ENCODE data around the gene SERP1.
"Not testable (repeated sequence)": the region's sequence is repeated elsewhere in the genome, so short reads cannot be mapped to it uniquely, and the experiment has no call there.

SERP1 gene

DNA sequence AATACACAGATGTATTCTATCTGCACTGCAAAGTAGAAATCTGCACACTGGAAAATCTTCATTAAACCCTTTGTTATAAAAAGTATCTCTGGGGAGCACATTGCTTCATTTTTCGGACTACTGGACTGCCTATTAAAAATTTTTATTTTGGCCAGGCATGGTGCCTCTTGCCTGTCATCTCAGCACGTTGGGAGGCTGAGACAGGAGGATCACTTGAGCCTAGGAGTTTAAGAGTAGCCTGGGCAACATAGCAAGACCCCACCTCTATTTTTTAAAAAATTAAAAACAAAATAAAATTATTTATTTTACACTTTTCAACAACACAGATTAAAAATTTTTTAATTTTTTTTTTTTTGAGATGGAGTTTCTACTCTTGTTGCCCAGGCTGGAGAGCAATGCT is 6.0 kb downstream of the SERP1 start:
- DNase-seq (ENCODE audit: low read depth in 2 of 3, low spot score in 1 of 3): no peak

DNA sequence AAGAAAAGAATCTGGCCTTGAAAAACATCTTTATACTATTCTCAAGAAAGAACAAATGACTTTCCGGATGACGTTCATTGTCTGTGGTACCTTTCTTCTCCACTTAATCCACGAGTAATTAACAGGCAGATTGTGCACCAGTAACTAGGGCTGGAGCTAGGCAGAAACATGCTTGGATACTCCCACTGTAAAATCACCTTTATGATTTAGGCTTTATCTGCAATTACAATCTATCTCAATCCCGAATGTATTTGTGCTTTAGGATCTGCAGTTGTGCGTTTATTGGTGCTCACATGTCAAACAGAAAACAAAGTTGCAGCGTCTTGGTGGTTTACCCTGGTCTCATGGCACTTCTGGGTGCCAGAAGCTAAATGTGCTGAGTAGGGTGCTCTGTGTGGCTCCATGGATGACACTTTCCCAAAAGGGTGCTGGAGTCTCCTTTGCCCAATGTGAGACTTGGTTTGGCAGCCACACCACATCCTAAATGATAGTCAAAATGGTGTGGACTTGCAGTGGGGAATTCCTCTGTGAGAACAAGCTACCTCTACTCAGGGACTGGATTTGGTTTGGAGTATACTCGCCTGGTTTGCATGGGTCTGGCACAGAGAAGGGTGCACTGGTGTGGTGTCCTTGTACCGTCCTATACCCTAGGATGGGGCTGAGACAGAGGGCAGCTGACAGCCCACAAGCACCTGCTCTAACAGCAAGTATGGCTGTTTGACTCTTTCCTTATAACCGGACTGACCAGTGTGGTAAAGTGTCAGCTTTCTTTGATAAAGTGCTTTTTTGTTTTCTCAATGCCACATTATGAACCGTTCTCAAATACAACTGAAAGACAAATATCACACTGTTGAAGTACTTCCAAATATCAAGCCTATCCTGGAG is 7.7 kb downstream of the SERP1 start:
- DNase-seq (ENCODE audit: low read depth in 2 of 3, low spot score in 1 of 3): no peak

DNA sequence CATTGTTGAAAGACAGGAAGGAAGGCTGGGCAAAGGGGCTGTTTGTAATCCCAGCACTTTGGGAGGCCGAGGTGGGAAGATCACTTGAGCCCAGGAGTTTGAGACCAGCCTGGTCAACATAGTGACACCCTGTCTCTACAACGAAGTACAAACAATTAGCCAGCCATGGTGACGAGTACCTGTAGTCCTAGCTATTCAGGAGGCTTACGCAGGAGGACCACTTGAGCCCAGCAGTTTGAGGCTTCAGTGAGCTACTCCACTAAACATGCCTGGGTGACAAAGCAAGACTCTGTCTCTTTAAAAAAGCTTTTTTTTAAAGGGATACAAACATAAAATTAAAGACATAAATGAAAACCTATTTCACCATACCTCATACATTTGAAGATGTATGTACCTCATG is 11.1 kb downstream of the SERP1 start:
- no peak for DNase-seq (ENCODE audit: low read depth in 2 of 3, low spot score in 1 of 3)

DNA sequence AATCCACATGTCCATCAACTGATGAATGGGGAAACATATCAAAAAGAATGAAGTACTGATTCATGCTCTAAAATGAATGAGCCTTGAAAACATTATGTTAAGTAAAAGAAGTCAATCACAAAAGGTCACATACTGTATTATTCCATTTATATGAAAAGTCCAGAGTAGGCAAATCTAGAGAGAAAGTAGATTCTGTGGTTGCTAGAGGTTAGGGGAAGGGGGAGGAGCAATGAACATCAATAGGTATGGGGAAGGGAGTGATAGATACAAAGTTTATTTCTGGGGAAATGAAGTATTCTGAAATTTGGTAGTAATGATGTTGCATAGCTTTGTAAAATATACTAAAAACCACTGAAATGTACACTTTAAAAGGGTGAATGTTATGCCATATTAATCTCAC is 14.5 kb downstream of the SERP1 start:
- no peak for DNase-seq (ENCODE audit: low read depth in 2 of 3, low spot score in 1 of 3)

DNA sequence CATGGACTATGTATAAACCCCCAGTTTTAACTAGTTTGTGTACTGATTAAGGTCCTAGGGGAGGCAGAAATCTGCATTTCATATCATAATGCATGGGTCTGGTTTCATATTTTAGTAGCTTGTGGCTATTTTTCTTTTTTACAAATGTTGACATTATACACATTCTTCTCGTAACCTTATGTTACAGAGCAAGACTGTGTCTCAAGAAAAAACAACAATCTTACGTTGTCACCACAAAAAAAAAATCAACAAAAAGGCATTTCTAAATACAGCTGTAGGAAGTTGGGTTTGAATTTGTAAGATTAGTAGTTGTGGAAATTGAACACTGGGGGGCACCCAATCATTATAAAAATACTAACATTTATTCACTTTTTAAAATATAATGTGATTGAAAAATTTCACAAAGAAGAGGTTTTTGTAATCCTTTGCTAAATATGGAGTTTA is 17.9 kb downstream of the SERP1 start:
- no peak for DNase-seq (ENCODE audit: low read depth in 2 of 3, low spot score in 1 of 3)

DNA sequence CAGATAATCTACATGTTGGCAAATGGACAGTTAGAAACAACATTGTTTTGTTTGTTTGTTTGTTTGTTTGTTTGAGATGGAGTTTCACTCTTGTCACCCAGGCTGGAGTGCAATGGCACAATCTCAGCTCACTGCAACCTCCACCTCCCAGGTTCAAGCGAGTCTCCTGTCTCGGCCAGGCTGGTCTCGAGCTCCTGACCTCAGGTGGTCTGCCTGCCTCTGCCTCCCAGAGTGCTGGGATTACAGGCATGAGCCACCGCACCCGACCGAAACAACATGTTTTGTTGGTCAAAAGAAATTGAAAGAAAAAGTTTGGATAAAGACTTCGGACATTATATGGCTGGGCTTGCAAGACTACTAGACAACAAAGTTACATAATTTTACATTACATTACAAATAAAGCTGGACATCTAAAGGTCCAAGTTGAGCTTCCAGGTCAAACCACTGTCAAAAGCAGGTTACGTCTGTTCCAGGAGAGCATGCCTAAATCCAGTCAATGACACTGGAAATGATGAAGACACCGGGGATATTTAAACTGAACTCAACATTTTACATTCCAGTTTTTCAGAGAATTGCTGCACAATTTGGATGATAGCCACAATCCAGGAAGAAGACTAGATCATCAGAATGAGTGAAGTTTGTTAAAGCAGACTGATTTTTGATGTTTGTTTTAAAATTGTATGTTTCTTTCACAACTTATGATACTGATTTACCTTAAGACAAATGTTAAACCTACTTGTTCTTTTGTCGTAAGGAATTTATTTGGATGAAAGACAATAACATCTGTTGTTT is 18.6 kb downstream of the SERP1 start:
- no peak for DNase-seq (ENCODE audit: low read depth in 2 of 3, low spot score in 1 of 3)

DNA sequence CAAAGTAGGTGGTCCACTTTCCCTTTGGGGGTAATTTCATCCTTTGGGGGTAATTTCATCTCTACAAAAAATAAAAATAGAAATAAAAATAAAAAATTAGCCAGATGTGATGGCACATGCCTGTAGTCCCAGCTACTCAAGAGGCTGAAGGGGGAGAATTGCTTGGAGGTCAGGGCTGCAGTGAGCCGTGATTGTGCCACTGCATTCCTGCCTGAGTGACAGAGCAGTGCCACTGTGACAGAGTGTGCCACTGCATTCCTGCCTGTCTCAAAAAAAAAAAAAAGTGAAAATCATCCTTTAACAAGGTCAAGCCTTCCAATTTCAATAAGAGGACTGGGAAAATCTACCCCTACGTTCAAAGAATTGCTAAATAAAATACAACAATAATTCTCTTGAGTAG is 22.8 kb downstream of the SERP1 start:
- DNase-seq (ENCODE audit: low read depth in 2 of 3, low spot score in 1 of 3): no peak

DNA sequence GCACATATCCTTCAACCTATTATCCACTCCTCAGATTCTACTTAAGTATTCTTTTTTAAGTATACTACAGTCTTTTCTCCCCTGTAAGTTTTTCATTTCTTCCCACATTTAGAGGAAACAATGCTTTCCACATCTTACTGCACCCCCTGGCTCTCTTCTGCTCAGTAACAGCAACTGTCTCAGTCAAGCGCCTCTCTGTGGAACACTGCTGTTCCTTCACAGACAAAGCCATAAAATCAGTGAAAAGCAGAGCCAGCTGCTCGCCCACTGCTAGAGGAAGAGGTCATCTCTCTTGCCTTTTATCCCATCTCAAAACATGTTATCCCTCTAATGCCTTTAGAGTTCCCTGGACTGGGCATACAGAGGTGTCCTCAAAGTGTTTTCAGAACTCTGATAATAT is 24.8 kb downstream of the SERP1 start:
- DNase-seq (ENCODE audit: low read depth in 2 of 3, low spot score in 1 of 3): no peak

DNA sequence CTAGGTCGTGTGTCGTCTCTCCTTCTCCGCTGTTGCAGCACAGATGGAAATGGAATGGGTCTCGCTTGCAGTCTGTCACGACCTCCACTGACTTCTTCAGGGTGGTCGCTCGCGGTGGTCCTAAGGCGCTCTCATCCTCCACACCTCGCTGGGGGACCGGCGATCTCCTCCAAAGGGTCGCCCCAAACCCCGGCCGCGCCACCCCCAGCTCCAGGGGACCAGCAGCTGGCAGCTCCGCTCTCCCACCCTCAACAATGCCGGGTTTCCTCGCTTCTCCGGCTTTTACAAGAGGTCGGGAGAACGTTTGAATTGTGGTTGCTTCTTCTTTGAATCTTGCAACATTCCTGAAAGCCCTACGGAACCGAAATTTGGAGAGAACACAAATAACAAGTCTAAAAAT is 25.9 kb downstream of the SERP1 start:
- DNase-seq (ENCODE audit: low read depth in 2 of 3, low spot score in 1 of 3): no peak

DNA sequence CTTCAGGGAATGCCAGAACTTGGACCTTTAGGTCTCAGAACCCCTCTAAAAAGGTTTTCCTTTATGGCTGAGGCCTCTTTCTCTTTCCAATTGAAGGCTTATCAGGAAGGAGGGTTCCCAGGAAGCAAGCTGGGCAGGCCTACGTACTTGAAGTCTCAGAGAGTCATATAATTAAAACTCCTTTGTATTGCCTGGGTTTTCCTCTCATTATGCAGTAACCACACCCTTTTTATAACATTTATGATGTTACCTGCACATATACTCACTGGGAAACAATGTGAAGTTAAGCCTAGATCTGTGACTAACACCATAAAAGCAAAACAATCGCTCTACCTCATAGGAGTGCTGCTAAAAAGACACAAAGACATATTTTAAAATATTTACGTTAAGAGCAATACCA is 27.3 kb downstream of the SERP1 start:
- no peak for DNase-seq (ENCODE audit: low read depth in 2 of 3, low spot score in 1 of 3)

DNA sequence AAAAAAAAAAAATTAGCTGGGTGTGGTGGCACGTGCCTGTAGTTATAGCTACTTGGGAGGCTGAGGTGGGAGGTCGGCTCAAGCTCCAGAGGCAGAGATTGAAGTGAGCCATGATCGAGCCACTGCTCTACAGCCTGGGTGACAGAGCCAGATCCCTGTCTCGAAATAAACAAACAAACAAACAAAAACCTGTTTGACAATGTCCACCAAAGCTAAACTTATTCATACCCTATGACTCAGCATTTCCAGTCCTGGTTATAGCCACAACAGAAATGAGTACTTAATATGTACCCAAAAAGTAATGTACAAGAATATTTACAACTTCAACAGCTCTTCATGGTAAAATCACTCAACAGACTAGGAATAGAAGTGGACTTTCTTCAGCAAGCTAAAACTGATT is 31.1 kb downstream of the SERP1 start:
- DNase-seq (ENCODE audit: low read depth in 2 of 3, low spot score in 1 of 3): no peak

DNA sequence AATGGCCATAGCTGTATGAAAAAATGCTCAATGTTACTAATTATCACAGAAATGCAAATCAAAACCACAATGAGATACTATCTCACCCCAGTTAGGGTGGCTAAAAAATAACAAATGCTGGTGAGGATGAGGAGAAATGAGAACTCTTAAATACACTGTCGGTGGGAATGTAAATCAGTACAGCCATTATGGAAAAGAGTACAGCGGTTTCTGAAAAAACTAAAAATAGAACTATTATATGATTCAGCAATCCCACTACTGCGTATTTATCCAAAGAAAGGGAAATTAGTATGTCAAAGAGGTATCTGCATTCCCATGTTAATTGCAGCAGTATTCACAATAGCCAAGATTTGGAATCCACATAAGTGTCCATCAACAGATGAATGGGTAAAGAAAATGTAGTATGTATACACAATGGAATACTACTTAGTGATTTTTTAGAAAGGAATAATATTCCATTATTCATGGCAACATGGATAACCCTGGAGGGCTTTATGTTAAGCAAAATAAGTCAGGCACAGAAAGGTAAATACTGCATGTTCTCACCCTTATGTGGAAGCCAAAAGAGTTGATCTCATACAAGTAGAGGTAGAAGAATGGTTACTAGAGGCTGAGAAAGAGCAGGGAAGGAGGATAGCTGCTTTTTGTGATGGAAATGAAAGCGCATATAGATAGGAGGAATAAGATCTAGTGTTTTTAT is 35.0 kb downstream of the SERP1 start:
- no peak for DNase-seq (ENCODE audit: low read depth in 2 of 3, low spot score in 1 of 3)

DNA sequence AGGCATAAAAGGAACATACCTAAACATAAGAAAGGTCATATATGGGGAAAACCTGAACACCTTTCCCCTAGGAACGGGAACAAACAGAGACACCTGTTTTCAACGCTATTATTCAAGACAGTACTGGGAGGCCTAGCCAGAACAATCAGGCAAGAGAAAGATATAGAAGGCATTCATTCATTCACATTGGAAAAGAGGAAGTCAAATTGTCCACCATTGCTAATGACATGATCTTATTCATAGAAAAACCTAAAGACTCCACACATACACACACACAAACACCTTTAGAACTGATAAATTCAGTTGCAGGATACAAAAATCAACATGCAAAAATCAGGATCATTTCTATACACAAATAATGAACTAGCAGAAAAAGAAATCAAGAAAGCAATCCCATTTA is 36.5 kb downstream of the SERP1 start:
- DNase-seq (ENCODE audit: low read depth in 2 of 3, low spot score in 1 of 3): no peak

DNA sequence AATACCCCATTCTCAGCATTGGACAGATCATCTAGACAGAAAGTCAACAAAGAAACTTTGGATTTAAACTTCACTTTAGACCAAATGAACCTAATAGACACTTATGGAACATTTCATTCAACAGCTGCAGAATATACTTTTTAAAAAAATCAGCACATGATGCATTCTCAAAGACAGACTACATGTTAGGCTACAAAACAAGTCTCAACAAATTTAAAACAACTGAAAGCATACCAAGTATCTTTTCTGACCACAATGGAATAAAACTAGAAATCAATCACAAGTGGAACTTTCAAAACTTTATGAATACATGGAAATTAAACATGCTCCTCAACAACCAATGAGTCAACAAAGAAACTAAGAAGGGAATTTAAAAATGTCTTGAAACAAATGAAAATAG is 37.9 kb downstream of the SERP1 start:
- DNase-seq (ENCODE audit: low read depth in 2 of 3, low spot score in 1 of 3): no peak

DNA sequence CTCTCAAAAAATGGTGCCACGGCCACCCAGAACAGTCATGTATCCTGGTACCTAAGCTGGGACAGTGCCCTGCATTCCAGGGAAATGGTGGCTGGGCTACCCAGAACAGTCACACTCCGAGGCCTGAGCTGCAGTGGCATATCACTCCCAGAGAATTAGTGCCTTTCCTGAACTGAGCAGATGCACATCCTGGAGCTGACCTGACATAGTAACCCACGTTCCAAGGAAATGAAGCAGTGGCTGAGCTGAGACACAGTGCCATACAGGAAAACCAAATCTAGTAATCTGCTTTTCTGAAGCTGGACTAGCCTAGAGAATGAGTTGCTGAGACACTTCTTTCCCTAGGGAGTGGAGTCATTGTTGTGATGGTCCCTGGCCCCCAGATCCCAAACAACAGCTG is 41.8 kb downstream of the SERP1 start:
- no peak for DNase-seq (ENCODE audit: low read depth in 2 of 3, low spot score in 1 of 3)

DNA sequence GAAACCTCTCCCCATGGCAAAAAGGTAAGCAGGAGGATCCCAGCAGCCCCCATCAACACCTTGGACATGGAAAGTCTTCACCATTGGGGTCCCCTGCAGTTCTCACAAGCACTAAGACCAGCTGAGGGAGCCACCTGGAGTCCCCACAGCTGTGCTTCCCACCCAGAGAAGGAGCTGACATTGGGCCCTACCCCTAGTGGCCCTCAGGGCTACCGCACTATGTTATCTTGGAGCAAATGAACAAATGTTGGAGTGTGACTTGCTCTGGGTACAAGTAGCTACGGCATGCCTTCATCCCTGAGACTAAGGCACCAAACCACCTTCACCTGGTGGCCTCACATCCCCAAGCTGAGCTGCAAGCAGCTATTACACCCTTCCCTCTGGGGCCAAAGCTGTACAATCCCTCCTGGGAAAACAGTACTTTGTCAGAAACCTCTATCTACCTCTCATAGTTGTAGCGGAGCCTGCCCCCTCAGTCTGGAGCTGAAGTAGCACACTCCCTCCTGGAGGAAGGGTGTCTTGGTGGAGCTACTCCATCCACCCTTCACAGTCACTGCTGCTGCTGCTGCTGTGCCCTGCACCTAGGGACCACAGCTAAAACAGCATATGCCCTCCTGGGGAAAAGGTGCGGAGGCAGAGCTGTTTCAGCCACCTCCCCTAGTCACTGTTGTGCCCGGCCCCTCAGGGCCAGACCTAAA is 42.7 kb downstream of the SERP1 start:
- DNase-seq (ENCODE audit: low read depth in 2 of 3, low spot score in 1 of 3): no peak

DNA sequence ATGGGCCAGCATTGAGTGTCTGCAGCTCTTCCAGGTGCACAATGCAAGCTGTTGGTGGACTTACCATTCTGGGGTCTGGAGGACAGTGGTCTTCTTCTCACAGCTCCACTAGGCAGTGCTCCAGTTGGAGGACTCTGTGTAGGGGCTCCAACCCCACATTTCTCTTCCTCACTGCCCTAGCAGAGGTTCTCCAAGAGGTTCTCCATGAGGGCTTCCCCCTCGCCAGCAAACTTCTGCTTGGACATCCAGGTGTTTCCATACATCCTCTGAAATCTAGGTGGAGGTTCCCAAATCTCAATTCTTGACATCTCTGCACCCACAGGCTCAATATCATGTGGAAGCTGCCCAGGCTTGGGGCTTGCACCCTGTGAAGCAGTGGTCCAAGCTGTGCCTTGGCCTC is 45.3 kb downstream of the SERP1 start:
- not testable (repeated sequence) for DNase-seq (ENCODE audit: low read depth in 2 of 3, low spot score in 1 of 3)

DNA sequence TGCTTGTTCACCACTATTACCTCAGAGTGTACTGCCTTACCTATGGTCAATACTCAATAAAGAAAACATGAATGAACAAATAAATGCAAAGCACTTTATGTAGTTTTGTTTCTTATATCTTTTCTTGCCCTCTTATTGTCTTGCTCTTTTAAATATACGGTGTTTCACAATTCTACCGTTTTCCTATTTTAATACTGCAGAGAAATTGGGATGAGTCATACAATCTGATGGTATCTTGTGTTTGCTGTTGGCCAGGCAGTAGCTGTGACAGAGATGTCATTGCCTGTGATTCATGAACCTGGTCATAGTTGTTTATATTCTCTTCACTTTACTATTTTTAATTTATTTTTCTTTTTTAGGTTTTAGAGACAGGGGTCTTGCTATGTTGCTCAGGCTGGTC is 48.3 kb downstream of the SERP1 start:
- no peak for DNase-seq (ENCODE audit: low read depth in 2 of 3, low spot score in 1 of 3)

DNA sequence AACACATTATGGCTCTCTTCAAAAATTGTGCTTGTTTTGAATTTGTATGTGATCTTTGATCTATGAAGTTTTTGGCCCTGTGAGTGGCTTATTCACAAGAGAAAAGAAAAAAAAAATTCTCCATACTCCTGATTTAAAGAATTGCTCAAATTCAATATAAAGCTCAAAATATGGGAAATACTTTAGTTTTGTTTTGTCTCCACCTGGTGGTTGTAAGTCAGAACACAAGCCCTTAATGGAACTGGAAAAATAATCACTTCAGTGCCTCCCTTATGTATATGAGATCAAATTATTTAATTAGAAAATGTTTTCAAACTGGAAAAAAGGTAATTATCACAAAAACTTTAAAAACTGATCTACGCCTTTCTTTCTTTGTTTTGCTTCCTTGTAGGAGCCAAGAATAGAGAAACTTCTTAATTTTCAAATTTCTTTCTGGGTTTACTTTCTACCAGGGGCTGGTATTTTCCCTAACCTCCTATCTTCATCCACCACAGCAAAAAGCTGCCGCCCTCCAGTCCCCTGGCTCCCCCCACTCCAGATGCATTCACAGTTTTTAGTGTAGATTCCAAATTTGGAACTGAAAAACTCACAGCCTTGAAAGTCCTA is 50.6 kb downstream of the SERP1 start:
- peak in 1 of 3 donors; percentile 16 for DNase-seq (ENCODE audit: low read depth in 2 of 3, low spot score in 1 of 3)

DNA sequence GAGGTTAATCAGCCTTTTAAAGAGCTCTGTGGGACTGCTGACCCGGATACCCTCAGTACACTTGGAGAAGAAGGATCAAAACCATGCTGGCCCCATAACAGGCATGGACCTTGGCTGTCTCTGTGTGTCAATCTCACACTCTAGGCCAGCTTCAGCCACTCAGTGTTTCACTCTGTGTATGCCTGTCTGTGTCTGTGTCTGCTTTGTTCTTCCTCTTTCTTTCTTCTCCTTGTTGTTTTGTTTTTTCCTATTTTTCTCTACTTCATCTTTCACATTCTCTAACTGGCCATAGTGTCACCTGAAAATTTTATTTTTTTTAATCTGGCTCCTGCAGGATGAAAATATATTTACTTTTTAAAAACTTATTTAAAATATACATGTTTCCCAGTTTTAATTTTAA is 51.1 kb downstream of the SERP1 start:
- DNase-seq (ENCODE audit: low read depth in 2 of 3, low spot score in 1 of 3): no peak
